Endometrial microvascular endothelial cells (primary cell): ENCODE results near the gene EHBP1. TPM values are rescaled to one million over a fixed set of nuclear protein-coding genes. Genes with fewer than 3 reads are reported as not detected.
"Not testable (repeated sequence)": the region's sequence is repeated elsewhere in the genome, so short reads cannot be mapped to it uniquely, and the experiment has no call there.

ENCODE experiments used
- in situ Hi-C: cut with HindIII; loops from 2 replicates; pipeline ENCODE4 v1.10.0; 2017; ENCODE audit warnings: low sequenced_read_pairs, low pct_unique_long_range_greater_than_20kb; ENCODE audit errors: inconsistent ontology term
- total RNA-seq: library from RNA; depleted of rRNA; stranded (reverse); fragments of >200 nt; gene quantifications from one replicate; pipeline ENCODE4 v1.2.3, GENCODE V29; 2015; ENCODE audit errors: inconsistent ontology term

Gene EHBP1
- total RNA-seq, 1 donor from 2014 or later, result 29.9 TPM

DNA sequence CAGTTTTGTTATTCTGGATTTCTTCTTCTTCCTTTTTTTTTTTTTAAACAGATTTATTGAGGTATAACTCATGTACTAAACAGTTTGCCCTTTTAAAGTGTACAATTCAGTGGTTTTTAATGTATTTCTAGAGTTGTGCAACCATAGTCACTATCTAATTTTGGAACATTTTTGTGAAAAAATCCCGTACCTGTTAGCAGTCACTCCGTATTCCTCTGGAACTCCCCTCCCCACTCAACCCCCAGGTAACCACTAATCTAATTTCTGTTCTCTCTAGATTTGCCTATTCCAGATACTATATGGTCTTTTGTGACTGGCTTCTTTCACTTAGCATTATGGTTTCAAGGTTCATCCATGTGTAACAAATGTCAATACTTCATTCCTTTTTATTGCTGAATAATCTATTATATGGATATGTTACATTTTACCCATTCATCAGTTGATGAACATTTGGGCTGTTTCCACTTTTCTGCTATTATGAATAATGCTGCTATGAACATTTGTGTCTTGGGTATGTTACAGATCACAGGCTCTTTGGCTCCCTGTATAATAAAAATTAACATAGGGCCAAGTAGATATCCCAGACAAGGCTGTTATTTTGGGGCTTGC is 21.9 kb downstream of the EHBP1 start:
- in situ Hi-C loops, result no loop called here

GRCh38 chr2:62727876-62728566 is 22.5 kb downstream of the EHBP1 start:
- in situ Hi-C loops, result no loop called here

DNA sequence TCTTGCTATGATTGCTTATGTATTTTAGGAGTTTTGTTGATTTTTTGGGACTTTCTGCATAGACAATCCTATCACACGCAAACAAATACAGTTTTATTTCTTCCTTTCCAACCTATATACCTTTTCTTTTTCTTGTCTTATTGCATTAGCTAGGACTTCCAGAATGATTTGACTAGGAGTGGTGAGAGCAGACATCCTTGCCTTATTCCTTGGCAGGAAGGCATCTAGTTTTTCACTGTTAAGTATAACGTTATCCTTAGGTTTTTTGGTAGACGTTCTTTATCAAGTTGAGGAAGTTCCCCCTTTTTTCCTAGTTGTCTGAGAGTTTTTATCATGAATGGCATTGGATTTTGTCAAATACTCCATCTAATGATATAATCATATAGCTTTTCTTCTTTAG is 25.8 kb downstream of the EHBP1 start:
- in situ Hi-C loops, result no loop called here

- in situ Hi-C loops, result no loop called here
These were observed 26.8 kb downstream of the EHBP1 start for GRCh38 chr2:62732262-62732777.

GRCh38 chr2:62733546-62733945 is 28.0 kb downstream of the EHBP1 start:
- in situ Hi-C loops, result no loop called here

GRCh38 chr2:62736899-62737559 is 31.5 kb downstream of the EHBP1 start:
- in situ Hi-C loops, result no loop called here

DNA sequence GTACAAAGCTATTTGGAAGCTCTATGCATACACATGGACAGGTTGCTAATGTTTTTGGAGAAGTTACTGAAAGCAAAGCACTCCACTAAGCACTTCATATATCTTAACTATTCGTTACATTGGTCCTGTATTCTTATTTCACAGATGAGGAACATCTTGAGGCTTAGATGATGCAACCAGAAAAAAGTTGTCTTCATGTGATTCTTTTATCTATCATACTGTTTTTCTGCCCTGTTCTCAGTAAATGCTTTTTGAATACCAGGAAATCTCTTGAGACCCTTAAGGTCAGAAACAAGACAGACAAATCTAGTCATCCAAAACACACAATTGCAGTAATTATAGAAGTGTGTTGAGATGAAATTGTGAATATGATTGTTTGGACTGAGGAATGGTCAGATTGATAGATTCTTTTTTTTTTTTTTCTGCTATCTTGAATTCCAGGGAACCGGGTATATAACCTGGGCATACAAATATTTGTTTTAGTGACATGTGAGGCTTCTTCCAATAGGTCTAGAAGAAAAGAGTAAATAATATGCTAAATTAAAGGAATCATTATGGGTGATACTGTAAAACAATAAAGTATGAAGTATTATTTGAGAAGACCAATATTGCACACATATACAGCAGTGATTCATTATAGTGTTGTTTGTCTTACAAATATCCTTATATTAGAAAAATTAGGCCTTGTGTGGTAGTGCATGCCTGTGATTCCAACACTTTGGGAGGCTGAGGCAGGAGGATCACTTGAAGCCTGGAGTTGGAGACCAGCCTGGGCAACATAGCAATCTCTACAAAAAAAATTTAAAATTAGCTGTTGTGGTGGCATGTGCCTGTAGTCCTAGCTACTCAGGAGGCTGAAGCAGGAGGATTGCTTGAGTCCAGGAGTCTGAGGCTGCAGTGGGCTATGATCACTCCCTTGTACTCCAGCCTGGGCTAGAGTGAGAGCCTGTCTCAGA is 33.7 kb downstream of the EHBP1 start:
- in situ Hi-C loops, result no loop called here

- in situ Hi-C loops, result no loop called here
These were observed 34.7 kb downstream of the EHBP1 start for GRCh38 chr2:62740221-62740620.

DNA sequence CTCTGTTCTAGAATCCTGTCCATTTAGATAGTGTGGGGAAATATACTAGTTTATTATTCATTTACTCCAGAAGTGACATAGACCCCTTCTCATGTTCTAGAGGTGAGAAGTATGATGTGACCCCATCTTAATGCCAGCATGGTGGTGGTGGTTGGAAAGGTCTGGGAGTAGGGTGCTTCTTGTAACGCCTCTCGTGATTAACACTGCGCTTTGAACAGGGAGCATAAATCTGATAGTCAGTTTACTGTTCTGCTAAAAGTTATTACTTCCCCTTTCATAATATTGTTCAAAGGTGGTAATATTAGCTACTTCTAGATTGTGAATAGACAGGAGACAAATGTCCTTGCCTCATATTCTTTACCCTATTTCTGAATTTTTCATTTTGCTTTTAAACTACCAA is 35.6 kb downstream of the EHBP1 start:
- in situ Hi-C loops, result no loop called here

DNA sequence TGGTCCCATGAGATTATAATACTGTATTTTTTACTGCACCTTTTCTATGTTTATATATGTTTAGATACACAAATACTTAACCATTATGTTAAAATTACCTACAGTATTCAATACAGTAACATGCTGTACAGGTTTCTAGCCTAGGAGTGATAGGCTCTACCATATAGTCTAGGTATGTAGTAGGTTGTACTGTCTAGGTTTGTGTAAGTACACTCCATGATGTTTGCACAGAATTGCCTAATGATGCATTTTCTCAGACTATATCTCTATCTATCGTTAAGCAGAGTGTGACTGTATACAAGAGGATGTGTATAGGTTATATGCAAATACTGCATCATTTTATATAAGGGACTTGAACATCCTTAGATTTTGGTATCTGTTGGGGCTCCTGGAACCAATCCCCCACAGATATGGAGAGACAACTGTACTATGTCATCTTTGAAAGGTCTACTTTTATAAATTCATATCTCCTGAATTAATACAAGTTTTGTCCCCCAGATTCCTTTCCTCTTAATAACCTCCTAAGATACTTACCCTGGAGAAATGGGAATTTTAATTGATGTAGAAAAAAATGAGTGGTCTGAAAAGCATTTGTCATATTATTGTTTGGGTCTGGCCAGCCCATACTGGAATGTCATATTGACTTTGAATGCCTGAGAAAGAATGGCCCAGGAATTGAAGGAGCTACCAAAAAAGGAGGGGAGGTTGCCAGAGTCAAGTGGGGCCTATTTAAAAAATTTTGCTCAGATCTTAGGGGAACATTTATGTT is 36.6 kb downstream of the EHBP1 start:
- in situ Hi-C loops, result no loop called here

DNA sequence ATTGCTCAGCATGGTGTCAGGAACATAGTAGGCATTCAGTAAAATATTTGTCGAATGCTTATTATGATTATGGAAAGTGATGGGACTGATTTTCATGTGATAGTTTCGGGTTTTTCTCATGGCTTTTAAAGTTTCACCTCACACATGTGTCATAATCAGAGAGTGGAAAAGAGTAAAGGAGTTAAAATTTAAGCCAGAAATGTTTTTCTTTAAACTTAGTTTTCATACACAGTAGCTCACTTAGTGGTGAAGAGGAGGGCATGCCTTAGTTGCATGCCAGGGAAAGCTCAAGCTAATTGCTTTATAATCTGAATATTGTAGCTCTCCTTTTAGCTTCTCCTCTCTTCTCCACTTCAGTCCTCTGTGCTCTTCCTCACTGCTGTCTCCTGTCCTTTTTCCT is 38.0 kb downstream of the EHBP1 start:
- in situ Hi-C loops, result no loop called here

DNA sequence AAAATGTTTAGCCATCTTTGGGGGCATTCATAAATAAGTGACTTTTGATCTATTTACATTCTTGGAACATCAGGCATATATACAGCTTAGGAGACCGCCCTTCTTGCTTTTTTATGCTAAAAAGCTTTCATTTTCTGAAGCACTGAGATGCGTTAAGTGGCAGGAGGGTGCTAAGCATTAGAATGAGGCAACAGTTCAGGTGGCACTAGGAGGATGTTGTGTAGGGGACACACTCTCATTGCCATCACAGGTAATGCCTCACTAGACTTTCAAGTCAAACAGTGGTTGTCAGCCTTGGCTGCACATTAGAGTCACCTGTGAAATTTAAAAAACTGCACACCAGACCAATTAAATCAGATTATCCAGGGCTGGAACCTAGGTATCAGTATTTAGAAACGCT is 39.1 kb downstream of the EHBP1 start:
- in situ Hi-C loops, result no loop called here

DNA sequence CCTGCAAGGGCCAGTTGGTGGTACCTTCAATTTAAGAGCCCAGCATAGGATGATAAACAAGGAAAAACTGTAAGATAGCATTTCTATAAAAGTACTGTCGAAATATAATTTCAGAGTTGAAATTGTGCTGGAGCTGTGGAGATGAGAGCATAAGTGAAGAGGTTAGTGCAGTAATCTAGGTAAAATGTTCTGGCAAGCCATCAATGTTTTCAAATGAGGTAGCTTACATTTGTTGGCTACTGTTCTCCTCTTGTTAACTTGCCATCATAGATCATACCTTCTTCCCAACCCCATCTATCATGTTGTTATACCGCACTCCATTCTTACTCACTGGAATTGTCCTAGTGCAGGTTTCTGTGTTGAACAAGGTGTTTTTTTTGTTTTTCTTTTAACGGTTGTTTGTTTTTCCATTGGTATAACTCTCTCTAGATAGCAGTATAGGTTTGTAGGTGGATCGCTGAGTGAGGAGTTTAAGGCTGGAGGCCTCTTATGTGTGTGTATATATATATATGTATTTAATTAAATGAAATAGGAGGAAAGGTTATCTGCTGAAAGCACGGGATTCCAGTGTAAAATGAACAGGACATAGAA is 40.5 kb downstream of the EHBP1 start:
- in situ Hi-C loops, result no loop called here

DNA sequence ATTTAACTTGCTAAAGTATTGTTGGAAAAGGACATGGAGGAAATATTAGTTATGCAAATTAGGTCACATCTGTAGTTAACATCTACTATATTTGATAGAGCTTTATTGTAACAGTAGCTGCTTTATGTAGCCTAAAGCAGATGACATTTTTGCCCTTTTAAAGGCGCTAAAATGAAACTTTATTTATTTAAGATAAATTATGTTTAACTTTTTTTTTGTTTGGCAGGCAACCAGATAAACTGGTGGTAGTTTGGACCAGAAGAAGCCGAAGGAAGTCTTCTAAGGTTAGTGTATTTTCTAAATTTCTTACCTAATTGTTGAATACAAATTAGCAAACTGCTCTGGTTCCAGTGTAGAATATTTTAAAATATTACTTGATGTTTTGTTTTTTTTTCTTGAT is 41.7 kb downstream of the EHBP1 start:
- in situ Hi-C loops, result no loop called here

- in situ Hi-C loops, result no loop called here
These were observed 42.4 kb downstream of the EHBP1 start for GRCh38 chr2:62747876-62748275.

GRCh38 chr2:62749111-62749510 is 43.6 kb downstream of the EHBP1 start:
- in situ Hi-C loops, result not testable (repeated sequence)

GRCh38 chr2:62757029-62757428 is 51.5 kb downstream of the EHBP1 start:
- in situ Hi-C loops, result no loop called here

DNA sequence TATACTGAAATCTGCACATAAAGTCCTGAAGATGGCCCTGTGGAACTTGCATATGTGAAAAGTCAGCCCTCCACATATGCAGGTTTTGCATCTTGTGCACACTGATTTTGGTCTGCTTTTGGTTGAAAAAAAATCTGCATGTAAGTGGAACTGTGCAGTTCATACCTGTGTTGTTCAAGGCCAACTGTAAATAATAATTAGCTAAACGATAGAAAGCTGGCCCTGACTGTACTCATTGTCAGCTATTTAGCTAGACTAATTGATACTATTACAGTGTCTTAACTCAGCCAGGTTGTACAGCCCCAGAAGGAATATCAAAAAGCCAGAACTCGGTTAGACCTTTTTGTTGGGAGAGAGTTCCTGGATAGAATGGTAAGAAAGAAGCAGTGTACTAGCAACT is 54.5 kb downstream of the EHBP1 start:
- in situ Hi-C loops, result no loop called here
